ENCODE data around the gene MBNL1.
"Not testable (repeated sequence)": the region's sequence is repeated elsewhere in the genome, so short reads cannot be mapped to it uniquely, and the experiment has no call there.

MBNL1 gene

DNA sequence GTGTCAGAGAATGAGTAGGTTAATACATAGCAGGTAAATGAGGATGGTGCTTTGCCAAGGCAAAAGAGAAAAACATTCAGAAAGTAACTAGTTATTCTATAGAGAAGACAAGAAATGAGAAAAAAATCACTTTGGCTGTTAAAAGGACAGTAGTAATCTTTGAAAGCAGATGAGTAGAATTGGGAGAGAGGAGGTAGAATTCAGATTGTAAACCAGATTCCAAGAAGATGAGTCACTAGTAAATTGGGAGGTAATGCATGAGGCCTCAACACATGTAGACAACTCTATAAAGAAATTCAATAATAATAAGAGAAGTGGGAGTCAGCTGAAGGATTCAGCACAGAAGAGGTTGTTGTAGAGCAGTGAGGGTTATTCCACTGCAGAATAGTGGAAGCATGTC lies 81.4 kb downstream of the MBNL1 start:
- peak; percentile 29 for DNase-seq (ENCODE audit: low spot score)

DNA sequence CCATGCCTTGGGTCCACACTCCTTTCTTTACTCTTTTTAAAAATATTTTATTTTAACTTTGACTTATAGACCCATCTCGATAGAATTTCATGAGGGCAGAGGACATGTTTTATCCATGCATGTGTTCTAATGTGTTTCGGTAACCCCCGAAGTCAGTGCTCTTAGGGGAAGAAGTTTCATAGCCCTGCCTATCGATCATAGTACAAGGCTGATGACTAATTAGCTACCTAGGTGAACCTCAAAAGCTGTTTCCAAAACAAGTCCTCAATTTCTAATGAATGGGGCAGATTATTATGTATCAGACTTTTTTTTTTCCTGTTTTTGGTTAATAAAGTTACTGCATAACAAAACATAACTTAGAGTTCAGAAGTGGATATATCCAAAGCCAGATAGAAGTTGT lies 82.0 kb downstream of the MBNL1 start:
- DNase-seq (ENCODE audit: low spot score): no peak

DNA sequence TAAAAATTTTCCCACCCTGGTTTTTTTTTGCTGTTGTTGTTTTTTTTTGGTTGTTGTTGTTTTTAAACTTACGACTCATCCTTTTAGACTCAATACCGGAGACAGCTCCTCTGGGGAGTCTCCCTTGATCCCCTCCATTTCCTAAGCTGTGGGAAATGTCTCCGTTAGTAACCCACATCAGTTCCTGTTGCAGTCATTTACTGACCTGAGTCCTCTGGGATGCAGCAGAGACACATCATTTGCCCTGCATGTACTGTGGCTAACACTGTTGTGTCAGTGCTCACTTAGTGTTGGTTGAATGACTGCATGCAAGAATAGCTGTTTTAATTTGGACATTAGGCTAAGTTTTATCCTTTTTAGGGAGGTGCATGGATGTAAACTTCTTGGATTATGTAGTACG lies 83.8 kb downstream of the MBNL1 start:
- DNase-seq (ENCODE audit: low spot score): no peak

DNA sequence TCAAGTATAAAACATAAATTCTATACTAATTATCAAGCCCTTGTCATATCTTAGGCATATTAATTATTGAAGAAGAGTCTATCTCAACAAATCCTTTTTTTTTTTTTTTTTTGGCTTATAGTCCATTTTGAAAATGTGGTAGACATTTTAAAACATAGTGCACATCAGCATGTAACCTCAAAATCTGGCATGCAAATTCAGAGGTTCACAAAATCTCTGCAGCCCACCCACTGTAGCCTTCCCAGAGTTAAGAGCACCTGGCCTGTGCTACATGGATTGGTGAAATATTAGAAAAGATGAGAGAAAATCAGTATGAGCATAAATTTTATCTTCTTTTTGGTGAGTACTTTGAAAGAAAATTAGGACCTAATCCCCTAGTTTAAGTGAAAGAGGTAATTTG lies 84.8 kb downstream of the MBNL1 start:
- DNase-seq (ENCODE audit: low spot score): no peak

DNA sequence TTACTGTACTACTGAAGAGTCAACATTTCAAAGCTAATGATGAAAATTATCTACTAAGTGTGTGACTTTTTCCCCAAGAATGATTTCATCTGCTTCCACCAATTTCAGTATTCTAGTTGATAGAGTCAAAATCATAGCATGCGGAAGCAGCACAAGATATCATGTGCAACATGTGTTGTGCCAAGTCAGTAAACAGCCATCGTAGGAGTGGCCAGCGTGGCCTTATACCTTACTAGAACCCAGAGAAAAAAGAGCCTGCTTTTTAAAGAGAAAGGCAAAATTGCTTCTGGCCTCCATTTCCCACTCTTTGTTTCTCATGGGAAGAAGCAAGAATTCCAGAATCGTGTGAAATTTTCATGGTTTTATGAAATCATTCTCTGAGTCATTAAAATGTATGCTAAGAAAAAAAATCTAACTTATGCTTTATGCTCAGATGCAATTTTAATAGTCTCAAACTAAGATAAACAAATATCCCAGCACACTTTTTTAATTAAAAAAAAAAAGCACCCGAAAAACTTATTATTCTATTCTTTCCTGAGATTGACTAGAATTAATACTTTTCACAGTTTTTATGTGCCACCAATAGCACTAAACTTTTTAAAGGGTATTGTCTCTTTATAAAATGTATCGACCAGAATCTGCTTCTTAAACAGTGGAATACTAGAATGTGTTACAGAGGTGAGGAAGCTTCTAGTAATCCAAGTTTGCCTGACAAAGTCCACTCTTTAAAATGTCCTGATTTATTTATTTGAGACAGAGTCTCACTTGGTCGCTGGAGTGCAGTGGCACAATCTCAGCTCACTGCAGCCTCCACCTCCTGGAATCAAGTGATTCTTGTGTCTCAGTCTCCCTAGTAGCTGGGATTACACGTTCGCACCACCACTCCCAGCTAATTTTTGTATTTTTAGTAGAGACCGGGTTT lies 87.3 kb downstream of the MBNL1 start:
- peak; percentile 10 for DNase-seq (ENCODE audit: low spot score)

DNA sequence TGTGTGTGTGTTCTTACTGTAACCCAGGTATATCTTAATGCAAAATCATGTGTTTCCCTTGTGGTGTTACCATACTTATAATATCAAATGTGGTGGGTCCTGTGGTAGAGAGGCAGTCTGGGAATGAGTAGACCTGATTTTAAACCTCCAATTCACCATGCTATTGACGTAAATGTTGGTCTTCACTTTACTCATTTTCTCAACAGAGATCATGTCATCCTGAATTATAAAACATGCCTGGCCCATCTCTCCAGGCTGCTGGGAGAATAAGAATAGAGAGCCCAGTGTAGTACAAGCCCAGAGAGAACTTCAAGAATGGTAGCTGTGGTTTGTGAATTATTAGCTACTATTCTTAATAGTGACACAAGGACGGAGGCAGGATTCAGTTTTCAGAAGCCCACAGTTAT lies 88.1 kb downstream of the MBNL1 start:
- DNase-seq (ENCODE audit: low spot score): no peak

DNA sequence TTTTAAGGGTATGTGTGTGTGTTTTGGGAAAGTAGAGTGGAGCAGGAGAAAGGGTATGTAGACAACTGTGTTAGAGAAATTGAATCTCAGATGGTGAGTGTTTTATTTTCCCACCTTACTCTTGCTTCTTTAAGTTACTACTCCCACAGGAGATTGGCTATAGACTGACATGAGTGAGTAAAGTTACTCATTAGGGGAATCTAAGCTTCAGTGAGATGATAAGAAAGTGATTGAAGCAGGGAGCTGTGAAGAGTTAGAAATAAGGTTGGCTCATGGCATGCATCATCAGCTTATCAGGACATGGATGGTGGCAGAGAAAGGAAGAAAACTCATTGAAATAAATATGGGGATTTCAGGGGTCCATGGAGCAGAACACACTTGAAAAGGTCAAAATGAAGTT lies 88.9 kb downstream of the MBNL1 start:
- DNase-seq (ENCODE audit: low spot score): no peak

DNA sequence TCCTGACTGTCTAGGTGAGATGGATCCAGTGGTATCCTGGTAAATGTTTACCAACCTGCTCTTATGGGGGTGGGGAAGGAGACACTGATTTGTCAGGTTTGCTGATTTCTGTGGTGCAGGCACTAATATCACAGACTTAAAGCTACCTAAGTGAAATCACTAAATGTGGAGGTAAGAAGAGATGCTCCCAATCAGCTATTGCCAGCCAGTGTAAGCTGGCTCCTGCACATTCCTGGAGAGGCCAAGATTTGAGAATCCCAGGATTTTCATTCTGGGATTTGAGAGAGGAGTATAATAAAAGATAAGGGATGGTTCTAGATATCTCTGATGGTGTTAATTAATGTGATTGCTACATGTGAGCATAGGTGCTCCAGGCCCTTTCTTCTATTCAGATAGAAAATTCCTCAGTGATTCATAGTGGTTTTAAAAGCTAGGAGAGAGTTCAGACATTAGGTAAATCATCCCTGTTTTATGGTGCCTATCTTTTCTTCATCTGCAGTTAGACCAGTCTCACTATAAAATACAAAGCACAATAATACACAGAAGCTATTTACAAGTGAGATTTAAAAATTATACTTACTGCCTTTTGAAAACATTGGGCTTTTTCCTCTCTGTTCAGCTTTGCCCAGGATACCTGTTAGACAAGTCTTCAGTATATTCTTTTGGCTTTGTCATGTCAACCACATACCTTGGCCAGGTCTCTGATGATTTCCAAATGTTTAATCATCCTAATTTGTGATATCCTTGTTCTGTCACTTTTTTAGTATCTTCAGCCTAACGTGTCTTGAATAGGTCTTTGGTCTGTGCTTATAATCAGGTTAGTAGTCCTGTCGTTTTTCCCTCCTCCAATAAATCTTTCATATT lies 90.9 kb downstream of the MBNL1 start:
- DNase-seq (ENCODE audit: low spot score): no peak

DNA sequence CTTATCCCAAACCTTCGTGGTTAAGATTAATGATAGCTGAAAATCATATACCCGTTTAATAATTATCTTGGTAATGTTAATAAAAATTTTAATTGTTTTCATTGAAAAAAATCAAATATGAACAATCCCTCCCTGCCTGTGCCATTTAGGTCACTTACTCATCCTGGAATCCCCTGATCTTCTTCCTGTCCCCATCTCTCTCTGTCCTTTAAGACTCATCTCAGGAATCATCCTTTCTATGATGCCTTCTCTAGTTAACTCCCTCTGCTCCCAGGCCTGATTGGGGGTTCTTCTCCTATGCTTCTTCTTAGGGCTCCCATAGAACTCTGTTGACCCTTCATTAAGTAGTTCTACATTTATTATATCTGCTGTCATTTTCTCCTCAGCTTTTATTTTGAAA lies 91.6 kb downstream of the MBNL1 start:
- DNase-seq (ENCODE audit: low spot score): no peak

DNA sequence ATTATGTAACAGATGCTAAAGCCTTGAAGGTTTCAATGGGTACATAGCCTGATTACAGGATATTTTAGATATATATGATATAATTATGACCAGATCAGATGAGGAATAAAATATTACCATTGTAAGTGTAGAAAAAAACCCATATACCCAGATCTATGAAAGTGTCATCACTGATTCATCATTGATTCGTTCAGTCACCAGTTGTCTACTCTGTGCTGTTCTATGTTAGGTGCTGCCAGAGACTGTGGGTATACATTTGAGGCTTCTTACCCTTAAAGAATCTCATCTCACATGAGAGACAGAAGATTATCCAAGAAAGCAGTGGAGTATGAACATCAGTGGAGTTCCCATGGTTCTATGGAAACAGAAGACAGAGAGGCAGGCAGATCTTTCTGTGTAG lies 92.2 kb downstream of the MBNL1 start:
- DNase-seq (ENCODE audit: low spot score): no peak

DNA sequence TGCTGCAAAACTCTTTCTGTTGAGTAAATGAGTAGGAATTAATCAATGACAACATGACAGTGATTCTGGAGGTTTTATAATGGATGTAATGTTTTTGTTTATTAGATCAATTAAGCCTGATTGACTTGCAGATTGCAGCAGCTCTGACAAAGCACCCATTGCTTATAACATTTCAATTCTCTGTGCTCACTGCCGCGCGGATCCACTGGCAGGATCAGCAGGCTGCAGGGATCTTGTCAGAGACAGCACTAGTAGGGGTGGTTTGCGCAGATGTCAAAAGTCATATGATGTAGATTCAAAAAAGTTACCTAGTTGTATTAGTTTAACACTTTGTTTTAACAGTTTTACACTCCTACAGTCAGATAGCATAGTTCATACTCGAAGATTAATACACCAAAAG lies 93.4 kb downstream of the MBNL1 start:
- DNase-seq (ENCODE audit: low spot score): no peak

DNA sequence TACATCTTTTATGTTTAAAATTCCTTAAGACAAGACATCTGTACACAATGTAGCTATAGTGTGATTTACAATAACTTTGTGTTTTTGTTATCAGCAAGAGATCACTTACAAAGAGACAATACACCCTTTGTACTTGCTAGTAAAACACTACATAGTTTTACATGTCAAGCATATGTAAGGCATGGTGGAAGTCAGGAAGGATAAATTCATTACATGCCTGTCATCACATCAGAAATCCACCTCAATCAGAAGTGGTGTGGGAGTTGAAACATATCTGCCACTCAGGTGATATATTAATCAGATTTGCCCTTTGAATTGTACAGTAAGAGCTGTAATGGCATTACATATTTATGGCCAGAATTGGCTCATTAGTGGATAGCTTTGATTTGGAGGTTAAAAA lies 95.5 kb downstream of the MBNL1 start:
- DNase-seq (ENCODE audit: low spot score): no peak

DNA sequence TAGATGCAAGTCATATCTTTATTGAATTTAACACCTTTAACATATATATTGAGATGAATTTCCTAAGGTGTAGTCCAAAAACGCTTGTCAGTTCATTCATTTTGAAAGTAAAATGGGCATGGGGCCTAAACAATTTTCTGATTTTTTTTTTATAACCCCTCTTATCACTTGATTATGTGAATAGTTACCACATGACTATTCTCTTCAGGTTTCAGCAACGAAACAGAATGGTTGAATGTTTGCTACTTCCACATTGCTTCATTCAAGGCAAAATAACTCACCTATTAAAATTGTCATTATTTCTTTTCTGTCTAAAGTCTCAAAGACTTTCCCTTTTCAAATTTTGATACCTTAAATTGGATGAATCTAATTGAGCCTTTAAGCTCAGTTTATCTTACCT lies 96.4 kb downstream of the MBNL1 start:
- no peak for DNase-seq (ENCODE audit: low spot score)

DNA sequence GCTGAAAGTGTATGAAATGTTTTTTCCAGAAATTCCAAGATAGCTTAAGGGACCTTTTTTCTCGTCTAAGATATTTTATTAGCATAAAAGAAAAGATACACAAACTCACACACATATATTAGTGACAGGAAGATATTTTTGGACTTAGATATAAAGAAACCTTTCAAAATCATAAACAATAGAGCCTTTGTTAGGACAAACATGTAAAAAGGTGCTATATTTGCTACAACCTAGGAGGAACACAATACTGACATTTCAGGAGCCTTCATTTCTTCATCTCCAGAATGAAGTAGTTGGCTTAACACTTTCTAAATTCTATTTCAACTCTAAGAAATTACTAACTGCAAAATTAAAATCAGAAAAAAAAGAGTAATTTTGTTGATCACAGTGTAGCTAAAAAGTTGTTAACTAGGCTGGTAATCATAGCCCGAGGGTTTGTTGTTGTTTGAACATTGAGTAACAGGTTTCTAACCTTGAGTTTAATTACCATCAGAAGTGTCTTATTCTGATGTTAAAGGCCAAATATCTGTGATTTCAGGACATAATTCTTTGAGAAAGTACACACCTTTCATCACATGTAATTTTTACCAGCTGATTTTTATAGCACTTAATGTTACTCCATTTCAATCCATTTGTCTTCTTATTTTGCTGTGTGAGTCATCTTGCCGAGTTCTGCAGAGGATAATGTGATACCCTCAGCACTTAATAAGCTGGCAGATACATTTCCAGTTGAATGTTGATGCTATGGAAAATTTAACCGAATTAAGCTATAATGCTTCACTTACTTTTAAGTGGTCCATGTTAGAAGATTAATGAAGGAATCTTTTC lies 97.3 kb downstream of the MBNL1 start:
- DNase-seq (ENCODE audit: low spot score): peak; percentile 13

DNA sequence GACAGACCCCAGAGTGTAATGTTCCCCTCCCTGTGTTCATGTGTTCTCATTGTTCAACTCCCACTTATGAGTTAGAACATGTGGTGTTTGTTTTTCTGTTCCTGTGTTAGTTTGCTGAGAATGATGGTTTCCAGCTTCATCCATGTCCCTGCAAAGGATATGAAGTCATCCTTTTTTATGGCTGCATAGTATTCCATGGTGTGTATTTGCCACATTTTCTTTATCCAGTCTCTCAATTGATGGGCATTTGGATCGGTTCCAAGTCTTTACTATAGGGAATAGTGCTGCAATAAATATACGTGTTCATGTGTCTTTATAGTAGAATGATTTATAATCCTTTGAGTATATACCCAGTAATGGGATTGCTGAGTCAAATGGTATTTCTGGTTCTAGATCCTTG lies 98.5 kb downstream of the MBNL1 start:
- DNase-seq (ENCODE audit: low spot score): not testable (repeated sequence)

DNA sequence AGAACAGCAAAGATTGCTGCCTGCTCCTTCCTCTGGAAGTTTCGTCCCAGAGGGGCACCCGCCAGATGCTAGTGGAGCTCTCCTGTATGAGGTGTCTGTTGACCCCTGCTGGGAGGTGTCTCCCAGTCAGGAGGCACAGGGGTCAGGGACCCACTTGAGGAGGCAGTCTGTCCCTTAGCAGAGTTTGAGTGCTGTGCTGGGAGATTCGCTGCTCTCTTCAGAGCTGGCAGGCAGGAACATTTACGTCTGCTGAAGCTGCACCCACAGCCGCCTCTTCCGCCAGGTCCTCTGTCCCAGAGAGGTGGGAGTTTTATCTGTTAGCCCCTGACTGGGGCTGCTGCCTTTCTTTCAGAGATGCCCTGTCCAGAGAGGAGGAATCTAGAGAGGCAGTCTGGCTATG lies 103.9 kb downstream of the MBNL1 start:
- not testable (repeated sequence) for DNase-seq (ENCODE audit: low spot score)

DNA sequence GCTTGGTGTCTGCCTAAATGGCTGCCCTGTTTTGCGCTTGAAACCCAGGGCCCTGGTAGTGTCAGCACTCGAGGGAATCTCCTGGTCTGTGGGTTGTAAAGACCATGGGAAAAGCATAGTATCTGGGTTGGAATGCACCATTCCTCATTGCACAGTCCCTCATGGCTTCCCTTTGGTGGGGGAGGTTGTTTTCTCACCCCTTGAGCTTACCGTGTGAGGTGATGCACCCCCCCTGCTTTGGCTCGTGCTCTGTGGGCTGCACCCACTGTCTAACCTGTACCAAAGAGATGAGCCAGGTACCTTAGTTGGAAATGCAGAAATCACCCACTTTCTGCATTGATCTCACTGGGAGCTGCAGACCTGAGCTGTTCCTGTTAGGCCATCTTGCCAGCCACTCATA lies 104.7 kb downstream of the MBNL1 start:
- no peak for DNase-seq (ENCODE audit: low spot score)

DNA sequence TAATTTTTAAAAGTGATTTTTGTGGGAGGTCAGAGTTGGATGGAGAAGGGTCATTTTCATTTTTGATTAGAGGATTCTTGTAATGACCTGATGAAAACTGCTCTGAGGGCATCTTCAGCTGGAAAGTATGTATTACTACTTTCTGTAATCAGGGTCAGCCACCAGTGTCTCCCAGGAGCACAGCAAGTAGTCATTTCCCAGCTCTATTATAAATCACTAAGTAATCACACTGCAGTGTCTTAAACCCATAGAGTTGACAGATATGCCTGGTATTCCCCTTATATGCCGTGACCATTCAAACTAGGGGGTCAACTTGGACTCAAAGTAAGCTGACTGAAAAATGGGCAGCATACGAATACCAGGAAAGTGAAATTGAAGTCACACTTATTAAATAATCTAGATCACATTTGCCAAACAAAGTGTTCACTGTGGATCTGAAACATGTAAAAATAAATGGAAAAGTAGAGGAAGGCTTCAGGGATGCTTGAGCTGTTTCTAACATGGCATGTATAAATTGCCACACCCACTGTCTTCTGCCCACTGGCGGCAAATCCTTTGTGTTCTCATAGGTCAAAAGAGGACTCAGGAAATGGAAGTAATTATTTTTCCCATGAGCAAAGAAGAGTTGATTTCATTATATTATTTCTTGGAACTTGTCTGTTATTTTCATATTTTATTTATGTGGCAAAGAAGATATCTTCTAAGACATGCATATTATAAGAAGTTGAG lies 105.7 kb downstream of the MBNL1 start:
- peak; percentile 17 for DNase-seq (ENCODE audit: low spot score)

DNA sequence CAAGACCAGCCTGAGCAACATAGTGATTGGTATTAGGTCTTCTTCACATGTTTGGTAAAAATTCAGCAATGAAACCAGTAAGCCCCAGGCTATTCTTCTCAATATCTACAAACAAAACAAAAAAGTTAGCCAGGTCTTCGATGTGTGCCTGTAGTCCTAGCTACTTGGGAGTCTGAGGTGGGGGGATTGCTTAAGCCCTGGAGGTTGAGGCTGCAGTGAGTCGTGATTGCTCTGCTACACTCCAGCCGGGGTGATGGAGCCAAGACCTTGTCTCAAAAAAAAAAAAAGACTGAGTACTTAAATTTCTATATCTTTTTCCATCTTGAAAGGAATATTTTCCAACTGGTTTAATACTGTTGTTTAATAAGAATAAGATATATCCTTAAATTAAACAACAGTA lies 106.8 kb downstream of the MBNL1 start:
- no peak for DNase-seq (ENCODE audit: low spot score)

DNA sequence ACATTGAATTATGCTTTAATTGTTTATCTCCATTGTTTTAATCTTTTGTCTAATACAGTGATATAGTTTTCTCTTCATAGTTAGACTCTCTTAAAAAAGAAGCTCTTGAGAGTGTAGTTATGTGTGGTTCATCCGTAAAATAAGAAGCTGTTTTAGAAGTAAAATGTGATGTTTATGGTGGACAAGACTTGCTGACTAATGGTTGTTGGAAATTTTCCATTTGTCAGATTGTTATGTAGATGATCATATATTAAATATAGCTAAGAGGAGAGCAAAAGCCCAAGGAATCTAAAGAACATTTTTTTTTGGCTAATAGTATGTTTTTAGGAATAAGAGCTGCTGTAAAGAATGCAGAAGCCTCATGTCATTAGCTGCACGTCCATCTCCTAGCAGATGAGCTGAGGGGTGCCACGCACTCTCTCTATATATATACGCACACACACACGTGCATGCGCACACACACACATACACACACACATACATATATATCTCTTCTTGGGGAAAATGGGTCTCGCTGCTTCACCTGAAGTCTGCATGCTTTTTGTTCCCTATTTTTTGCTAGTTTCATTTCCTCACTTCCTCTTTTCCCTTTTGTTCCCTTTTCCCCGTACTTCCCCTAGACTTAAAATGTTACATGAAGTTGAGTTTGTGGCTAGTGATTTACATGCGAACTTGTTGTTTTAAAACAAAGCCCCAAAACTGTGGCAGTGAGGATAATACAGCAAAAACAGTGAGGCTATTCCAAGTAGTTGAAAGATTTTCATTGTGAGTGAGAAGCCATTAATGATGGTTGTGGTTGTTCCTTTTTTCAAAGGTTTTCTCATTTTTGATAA lies 107.8 kb downstream of the MBNL1 start:
- DNase-seq (ENCODE audit: low spot score): no peak

DNA sequence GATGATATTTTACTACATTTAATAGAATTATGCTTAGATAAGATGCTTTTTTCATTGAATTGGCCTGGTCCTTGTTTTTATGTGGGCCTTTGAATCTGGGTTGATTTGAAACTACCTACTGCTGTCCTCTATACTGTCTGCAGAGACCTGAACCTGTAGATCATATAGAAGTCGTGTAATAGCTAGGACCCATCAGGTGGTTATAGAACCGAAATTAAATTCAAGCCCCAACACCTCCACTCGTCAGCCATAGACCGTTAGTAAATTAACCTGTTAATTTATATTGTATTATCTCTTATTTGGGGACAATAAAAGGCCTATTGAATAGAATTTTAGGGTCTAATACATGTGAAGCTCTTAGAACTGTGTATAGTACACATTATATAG lies 108.4 kb downstream of the MBNL1 start:
- DNase-seq (ENCODE audit: low spot score): no peak

All from GM03348 (cell line).